Motor neuron (in vitro differentiated cells): ENCODE results near the gene SNX2. TPM values are rescaled to one million over a fixed set of nuclear protein-coding genes. Genes with fewer than 3 reads are reported as not detected.

Source experiments
- ATAC-seq, 8 experiments: fragments of 200-7000 bp; cut with Tn5 transposase; replicated peaks in 6 of 8; 2 replicates each; pipeline ENCODE4 v1.8.0; 2021; ENCODE audit warnings: mild to moderate bottlenecking in 8 of 8, moderate library complexity in 8 of 8
- H3K27ac ChIP-seq, 2 donors: fragments of 250-450 bp; sonication (Bioruptor Pico); 2 replicates each; pipeline ENCODE4 v1.9.0; 2021; ENCODE audit warnings: antibody characterized with exemption in 2 of 2, mild to moderate bottlenecking in 2 of 2, moderate library complexity in 1 of 2
- H3K4me1 ChIP-seq, 2 donors: fragments of 250-450 bp; sonication (Bioruptor Pico); replicated peaks in 1 of 2; 2 replicates each; pipeline ENCODE4 v1.6.1; 2021; ENCODE audit warnings: antibody characterized with exemption in 2 of 2, mild to moderate bottlenecking in 2 of 2, moderate library complexity in 1 of 2
- H3K4me3 ChIP-seq, 5 donors: fragments of 250-450 bp; sonication (Bioruptor Pico); 2 replicates each; pipeline ENCODE4 v1.9.0; 2021; ENCODE audit warnings: antibody characterized with exemption in 5 of 5, mild to moderate bottlenecking in 5 of 5, moderate library complexity in 4 of 5
- WGBS, 10 experiments: fragments of 450-650 bp; shearing (Covaris generic); methylation state at CpG; one replicate each; pipeline ENCODE4 v1.0.0; 2022; 5-methylcytosine and 5-hydroxymethylcytosine counted together
- in situ Hi-C, 9 experiments: fragments of 400-800 bp; cut with MboI; loops; one replicate each; pipeline ENCODE4 v1.15.0; 2021; ENCODE audit warnings: low sequenced_read_pairs in 9 of 9, low pct_unique_long_range_greater_than_20kb in 2 of 9; ENCODE audit not compliant: unreplicated experiment in 9 of 9
- total RNA-seq, 8 experiments: library from RNA; unstranded; fragments of 300-600 nt; gene quantifications; 2 replicates each; pipeline versions ENCODE4 v1.2.3 to v1.2.4, GENCODE V29; 2022

The SNX2 gene
- total RNA-seq, 8 experiments from 2014 or later = 45.1 to 99.0 (median 51.6) TPM

DNA sequence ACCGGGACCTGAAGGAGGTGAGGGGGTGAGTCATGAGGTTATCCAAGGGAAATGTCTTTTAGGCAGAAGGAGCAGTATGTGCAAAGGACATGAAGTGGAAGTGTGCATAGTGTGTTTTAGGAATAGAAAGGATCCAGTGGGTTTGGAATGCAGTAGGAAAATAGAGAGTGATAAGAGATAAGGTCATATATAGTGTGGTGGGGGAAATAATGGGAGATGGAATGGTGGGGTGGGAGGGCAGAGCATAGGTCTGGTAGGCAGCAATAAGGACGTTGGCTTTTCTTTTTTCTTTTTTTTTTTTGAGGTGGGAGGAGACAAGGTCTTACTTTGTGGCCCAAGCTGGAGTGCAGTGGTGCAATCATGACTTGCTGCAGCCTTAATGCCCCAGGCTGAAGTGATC lies 88.4 kb downstream of the SNX2 start:
- in situ Hi-C loops = loop anchor here in 1 of 9 experiments (10.0 kb wide), 1 partner anchor 348 kb away; no protein-coding TSS in a partner anchor
- 52 to 100% (median 88%) methylated on average over 1 to 2 of the region's 2 CpGs; no CpG with 5 or more reads in 3 of the 10 experiments for WGBS, 10 experiments
- H3K27ac ChIP-seq = no peak overlapping the region
- no peak for ATAC-seq
- H3K4me1 ChIP-seq = no peaks in the 10 kb centered on the region
- no peak overlapping the region for H3K4me3 ChIP-seq

DNA sequence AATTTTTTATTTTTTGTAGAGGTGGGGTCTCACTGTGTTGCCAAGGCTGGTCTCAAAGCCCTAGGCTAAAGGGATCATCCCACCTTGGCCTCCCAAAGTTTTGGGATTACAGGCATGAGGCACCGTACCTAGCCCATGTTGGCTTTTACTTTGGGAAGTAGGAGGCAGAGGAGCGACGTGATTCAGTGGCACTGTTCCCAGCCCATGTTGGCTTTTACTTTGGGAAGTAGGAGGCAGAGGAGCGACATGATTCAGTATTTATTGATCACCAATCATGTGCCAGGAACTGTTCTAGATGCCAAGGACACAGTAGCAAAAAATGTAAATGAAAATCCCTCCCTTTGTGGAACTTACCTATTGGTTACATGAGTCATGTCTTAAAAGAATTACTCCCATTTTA lies 88.8 kb downstream of the SNX2 start:
- Histone ChIP-seq H3K27ac (no peak overlapping the region), H3K4me1 (no peaks in the 10 kb centered on the region), H3K4me3 (no peak overlapping the region)
- no peak for ATAC-seq
- 73 to 100% (median 95%) methylated on average over 1 to 4 of the region's 4 CpGs; no CpG with 5 or more reads in 3 of the 10 experiments for WGBS, 10 experiments
- in situ Hi-C loops = loop anchor here in 1 of 9 experiments (10.0 kb wide), 1 partner anchor 349 kb away; no protein-coding TSS in a partner anchor

DNA sequence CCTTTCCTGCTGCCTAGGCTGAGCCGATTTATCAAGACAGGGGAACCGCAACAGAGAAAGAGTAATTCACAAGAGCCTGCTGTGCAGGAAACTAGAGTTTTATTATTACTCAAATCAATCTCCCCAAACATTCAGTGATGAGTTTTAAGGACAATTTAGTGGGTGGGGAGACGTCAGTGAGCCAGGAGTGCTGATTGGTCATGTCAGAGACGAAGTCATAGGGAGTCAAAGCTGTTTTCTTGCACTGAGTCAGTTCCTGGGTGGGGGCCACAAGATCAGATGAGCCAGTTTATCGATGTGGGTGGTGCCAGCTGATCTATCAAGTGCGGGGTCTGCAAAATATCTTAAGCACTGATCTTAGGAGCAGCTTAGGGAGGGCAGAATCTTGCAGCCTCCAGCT lies 89.5 kb downstream of the SNX2 start:
- WGBS, 10 experiments = 58 to 100% (median 82%) methylated on average over 1 to 6 of the region's 6 CpGs
- Histone ChIP-seq H3K4me1 (no peaks in the 10 kb centered on the region), H3K4me3 (no peak overlapping the region), H3K27ac (no peak overlapping the region)
- in situ Hi-C loops = loop anchor here in 1 of 9 experiments (10.0 kb wide), 1 partner anchor 350 kb away; no protein-coding TSS in a partner anchor
- ATAC-seq = no peak

DNA sequence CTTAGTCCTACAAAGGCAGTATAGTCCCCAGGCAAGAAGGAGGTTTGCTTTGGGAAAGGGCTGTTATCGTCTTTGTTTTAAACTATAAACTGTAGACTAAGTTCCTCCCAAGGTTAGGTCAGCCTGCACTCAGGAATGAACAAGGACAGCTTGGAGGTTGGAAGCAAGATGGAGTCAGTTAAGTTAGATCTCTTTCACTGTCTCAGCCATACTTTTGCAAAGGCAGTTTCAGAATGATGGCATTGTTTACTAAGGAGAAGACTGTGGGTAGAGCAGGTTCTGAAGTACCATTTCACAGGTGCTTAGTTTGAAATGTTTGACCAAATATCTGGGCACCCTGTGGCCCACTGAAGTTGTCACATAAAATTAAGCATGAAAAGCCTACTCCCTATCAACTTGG lies 90.0 kb downstream of the SNX2 start:
- in situ Hi-C loops = loop anchor here in 1 of 9 experiments (10.0 kb wide), 1 partner anchor 350 kb away; no protein-coding TSS in a partner anchor
- ATAC-seq = no peak
- H3K4me3 ChIP-seq = no peak overlapping the region
- no peaks in the 10 kb centered on the region for H3K4me1 ChIP-seq
- WGBS, 10 experiments = 78 to 100% (median 100%) methylated on average over 1 of the region's 1 CpG; no CpG with 5 or more reads in 4 of the 10 experiments
- H3K27ac ChIP-seq = no peak overlapping the region

DNA sequence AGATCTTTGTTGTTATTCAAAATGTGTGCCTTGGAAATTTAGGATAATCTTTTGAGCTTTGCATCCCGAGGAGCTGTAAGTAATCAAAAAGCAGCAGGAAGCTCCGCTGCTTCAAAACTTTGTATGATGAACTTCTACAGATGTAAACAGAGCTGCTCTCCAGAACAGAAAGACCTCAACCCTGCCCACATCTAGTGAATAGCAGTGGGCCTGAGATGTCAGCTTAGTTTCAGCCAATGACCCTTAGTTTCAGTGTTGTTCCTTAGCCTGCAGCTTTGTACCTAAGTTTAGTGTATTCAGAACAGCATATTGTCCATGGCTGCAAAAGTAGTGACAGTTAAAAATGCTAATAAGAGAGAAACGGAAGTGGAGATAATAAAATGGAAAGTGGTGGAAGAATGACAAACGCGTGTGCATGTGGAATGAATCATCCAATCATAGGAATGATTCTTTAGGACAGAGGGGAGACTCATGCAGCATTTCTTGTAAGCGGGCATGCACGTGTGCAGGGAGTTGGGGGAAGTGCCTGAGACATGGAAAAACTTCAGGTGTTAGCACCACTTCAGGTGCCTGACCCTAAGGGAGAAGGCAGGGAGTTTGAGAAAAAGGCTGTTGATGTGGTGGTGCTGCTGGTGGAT lies 95.5 kb downstream of the SNX2 start:
- Histone ChIP-seq H3K4me3 (no peak overlapping the region), H3K4me1 (no peaks in the 10 kb centered on the region), H3K27ac (no peak overlapping the region)
- peak in 3 of 8 experiments; percentile 47 to 98 (median 96) for ATAC-seq
- WGBS, 10 experiments = 11 to 100% (median 60%) methylated on average over 1 to 7 of the region's 7 CpGs; no CpG with 5 or more reads in 1 of the 10 experiments
- in situ Hi-C loops = no loop called here

DNA sequence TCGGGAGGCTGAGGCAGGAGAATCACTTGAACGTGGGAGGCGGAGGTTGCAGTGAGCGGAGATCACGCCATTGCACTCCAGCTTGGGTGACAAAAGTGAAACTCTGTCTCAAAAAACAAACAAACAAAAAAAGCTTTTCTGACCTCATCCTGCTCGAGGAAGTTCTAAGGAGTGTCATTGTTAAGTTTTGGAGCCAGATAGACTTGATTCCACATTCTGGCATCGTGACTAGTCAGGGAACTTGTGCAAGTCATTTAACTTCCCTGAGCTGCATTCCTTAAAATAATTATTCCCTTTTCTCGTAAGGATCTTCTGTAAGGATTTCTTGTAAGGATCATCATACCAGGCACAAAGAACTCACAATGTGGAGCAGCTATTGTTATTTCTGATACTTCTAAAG lies 96.8 kb downstream of the SNX2 start:
- H3K4me3 ChIP-seq = no peak overlapping the region
- in situ Hi-C loops = no loop called here
- H3K4me1 ChIP-seq = no peaks in the 10 kb centered on the region
- ATAC-seq = no peak
- H3K27ac ChIP-seq = no peak overlapping the region
- 4 to 95% (median 91%) methylated on average over 1 to 8 of the region's 8 CpGs; no CpG with 5 or more reads in 1 of the 10 experiments for WGBS, 10 experiments

DNA sequence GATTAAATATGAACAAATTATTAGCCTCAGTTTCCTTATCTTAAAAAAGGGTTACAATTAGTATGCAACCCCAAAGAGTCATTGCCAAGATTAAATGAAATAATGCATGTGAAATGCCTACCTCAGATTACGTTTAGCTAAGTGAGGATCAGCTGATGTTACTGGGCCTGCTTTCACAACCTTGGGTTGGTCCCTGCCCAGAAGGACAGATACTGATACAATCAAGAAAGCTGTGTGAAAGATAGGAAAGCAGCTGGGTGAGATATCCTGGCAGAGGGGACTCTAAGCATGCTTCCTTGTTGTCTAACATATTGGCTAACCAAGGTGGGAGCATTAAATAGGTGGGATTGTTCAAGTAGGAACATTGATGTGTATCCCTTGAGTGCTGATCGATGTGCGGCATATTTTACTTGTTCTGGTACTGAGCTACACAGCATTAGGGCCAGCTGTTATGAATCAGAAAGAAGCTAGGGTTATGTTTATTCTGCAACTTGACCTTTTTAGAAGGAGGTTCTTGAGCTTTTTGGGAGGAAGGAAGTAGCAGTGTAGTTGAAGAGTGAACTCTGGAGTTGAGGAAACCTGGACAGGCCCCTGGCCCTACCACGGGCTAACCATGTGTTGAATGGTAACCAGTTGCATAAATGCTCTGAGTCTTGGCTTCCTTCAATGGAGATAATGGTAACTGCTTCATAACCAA lies 99.4 kb downstream of the SNX2 start:
- Histone ChIP-seq H3K4me3 (no peak overlapping the region), H3K27ac (no peak overlapping the region), H3K4me1 (no peaks in the 10 kb centered on the region)
- WGBS, 10 experiments = 44 to 100% (median 95%) methylated on average over 1 to 3 of the region's 4 CpGs; no CpG with 5 or more reads in 2 of the 10 experiments
- in situ Hi-C loops = no loop called here
- no peak for ATAC-seq

DNA sequence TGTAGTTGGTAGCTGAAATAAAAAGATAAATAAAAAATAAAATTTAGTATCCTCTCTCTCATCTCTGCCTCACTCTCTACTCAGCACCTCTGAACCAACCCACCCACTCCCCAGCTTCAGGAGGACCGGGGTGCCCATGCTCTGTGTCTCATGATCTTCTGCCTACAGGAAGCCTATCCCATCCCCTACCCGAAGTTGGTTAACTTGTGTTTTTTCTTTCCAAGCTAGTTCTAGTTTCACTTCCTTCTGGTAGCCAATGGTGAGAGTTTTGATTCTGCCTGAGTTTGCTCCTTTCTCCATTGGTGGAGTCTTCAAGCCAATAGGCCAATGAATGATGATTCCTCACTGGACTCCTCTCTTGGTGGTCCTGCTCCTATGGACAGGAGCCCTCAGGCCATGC lies 102.6 kb downstream of the SNX2 start:
- H3K4me3 ChIP-seq = no peak overlapping the region
- 80 to 100% (median 90%) methylated on average over 1 to 2 of the region's 2 CpGs; no CpG with 5 or more reads in 5 of the 10 experiments for WGBS, 10 experiments
- H3K4me1 ChIP-seq = peaks cover 7 to 10% of the 10 kb centered on the region in 2 donors
- no peak for ATAC-seq
- no peak overlapping the region for H3K27ac ChIP-seq
- in situ Hi-C loops = loop anchor here in 2 of 9 experiments (25.0 kb wide), 2 partner anchors 460 to 485 kb away; no protein-coding TSS in a partner anchor

DNA sequence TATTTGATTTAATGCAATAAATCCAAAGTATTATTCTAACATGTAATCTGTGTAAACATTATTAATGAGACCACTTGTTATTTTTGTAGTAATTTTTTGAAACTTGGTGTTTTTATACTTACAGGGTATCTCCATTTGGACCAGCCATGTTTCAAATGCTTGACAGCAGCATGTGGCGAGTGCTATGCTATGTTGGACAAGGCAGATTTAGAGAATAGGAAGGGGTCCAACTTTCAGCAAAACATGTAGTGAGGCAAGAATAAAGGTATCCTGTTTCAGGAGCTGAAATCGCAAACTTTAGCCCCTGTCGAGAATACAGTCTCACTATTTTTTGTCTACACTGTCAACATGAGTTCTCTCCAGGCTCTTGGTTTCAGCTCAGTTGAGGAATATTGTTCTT lies 104.2 kb downstream of the SNX2 start:
- 80 to 100% (median 100%) methylated on average over 1 to 3 of the region's 3 CpGs; no CpG with 5 or more reads in 1 of the 10 experiments for WGBS, 10 experiments
- in situ Hi-C loops = loop anchor here in 2 of 9 experiments (25.0 kb wide), 2 partner anchors 458 to 483 kb away; no protein-coding TSS in a partner anchor
- ATAC-seq = no peak
- Histone ChIP-seq H3K4me3 (no peak overlapping the region), H3K4me1 (peaks cover 7 to 10% of the 10 kb centered on the region in 2 donors), H3K27ac (no peak overlapping the region)

Other genes with a start within 250 kb of the SNX2 start
- 10 to 100 TPM in 7 of 8 experiments, 1 to 10 TPM in 1; 5.9 to 32.2 (median 14.9) TPM for gene SNX24, start 70.5 kb downstream of the SNX2 start, total RNA-seq